ENCODE results near the gene FAM78B. TPM values are rescaled to one million over a fixed set of nuclear protein-coding genes. Genes with fewer than 3 reads are reported as not detected.

Gene FAM78B
- total RNA-seq, 5 donors from 2014 or later (not counting 1 experiment from before 2014, with no cell fraction given), result 0.09 to 0.56 (median 0.36) TPM; not detected in 1

- H3K9me3 ChIP-seq, result no peaks in the 10 kb centered on the region
- ATAC-seq (replicated peaks in 1 of 4), result no peak
Measured at GRCh38 chr1:166190400-166190799, 23.6 kb upstream of the FAM78B start.

GRCh38 chr1:166189126-166189525 is 22.3 kb upstream of the FAM78B start:
- CTCF ChIA-PET, result no interaction called here
- Histone ChIP-seq H3K27ac (ENCODE audit: low read length) (no peak overlapping the region), H3K4me1 (ENCODE audit: control insufficient read depth in 1 of 2, extremely low read depth in 1 of 2, insufficient read depth in 2 of 2, low read length in 2 of 2) (no peaks in the 10 kb centered on the region), H3K27me3 (replicated peaks in 1 of 2; ENCODE audit: control insufficient read depth in 2 of 2, extremely low read depth in 1 of 2, insufficient read depth in 2 of 2, low read length in 1 of 2) (no peaks in the 10 kb centered on the region), H3K9me3 (no peaks in the 10 kb centered on the region), H3K36me3 (ENCODE audit: control insufficient read depth in 2 of 2, extremely low read depth in 1 of 2, insufficient read depth in 1 of 2, low read length in 1 of 2) (no peaks in the 10 kb centered on the region), H3K4me3 (ENCODE audit: control insufficient read depth in 1 of 2, extremely low read depth in 1 of 2, low read length in 1 of 2) (no peak overlapping the region)
- H3K9me3 Mint-ChIP-seq, result peaks cover 0 to 3% (median 0%) of the 10 kb centered on the region in 3 donors
- no peak for DNase-seq
- H3K36me3 Mint-ChIP-seq, result no peaks in the 10 kb centered on the region
- H3K4me1 Mint-ChIP-seq, result no peaks in the 10 kb centered on the region
- WGBS (ENCODE audit: insufficient coverage), result 45% methylated on average over 2 of the region's 2 CpGs
- ATAC-seq (replicated peaks in 1 of 4), result no peak
- H3K27me3 Mint-ChIP-seq, result peaks cover 5 to 19% of the 10 kb centered on the region in 2 donors
- H3K4me3 Mint-ChIP-seq, result no peak overlapping the region
- H3K27ac Mint-ChIP-seq, result no peak overlapping the region
- POLR2A ChIA-PET, result no interaction called here

More at GRCh38 chr1:166190400-166190799, 23.6 kb upstream of the FAM78B start:
- Histone ChIP-seq H3K4me1 (ENCODE audit: control insufficient read depth in 1 of 2, extremely low read depth in 1 of 2, insufficient read depth in 2 of 2, low read length in 2 of 2) (no peaks in the 10 kb centered on the region), H3K36me3 (ENCODE audit: control insufficient read depth in 2 of 2, extremely low read depth in 1 of 2, insufficient read depth in 1 of 2, low read length in 1 of 2) (no peaks in the 10 kb centered on the region), H3K4me3 (ENCODE audit: control insufficient read depth in 1 of 2, extremely low read depth in 1 of 2, low read length in 1 of 2) (no peak overlapping the region), H3K27me3 (replicated peaks in 1 of 2; ENCODE audit: control insufficient read depth in 2 of 2, extremely low read depth in 1 of 2, insufficient read depth in 2 of 2, low read length in 1 of 2) (no peaks in the 10 kb centered on the region), H3K27ac (ENCODE audit: low read length) (no peak overlapping the region)
- POLR2A ChIA-PET, result no interaction called here
- no peak overlapping the region for H3K27ac Mint-ChIP-seq
- peaks cover 0 to 3% (median 0%) of the 10 kb centered on the region in 3 donors for H3K9me3 Mint-ChIP-seq
- H3K4me3 Mint-ChIP-seq, result no peak overlapping the region
- 83% methylated on average over 1 of the region's 4 CpGs for WGBS (ENCODE audit: insufficient coverage)
- no peak for DNase-seq
- H3K4me1 Mint-ChIP-seq, result no peaks in the 10 kb centered on the region
- H3K27me3 Mint-ChIP-seq, result peaks cover 2 to 14% of the 10 kb centered on the region in 2 donors
- no peaks in the 10 kb centered on the region for H3K36me3 Mint-ChIP-seq
- CTCF ChIA-PET, result no interaction called here

- POLR2A ChIA-PET, result no interaction called here
- no peaks in the 10 kb centered on the region for H3K36me3 ChIP-seq (ENCODE audit: control insufficient read depth in 2 of 2, extremely low read depth in 1 of 2, insufficient read depth in 1 of 2, low read length in 1 of 2)
- no peaks in the 10 kb centered on the region for H3K9me3 ChIP-seq
- no peak overlapping the region for H3K4me3 Mint-ChIP-seq
- no peaks in the 10 kb centered on the region for H3K4me1 Mint-ChIP-seq
- no peak for DNase-seq
- no peaks in the 10 kb centered on the region for H3K9me3 Mint-ChIP-seq
- no peak overlapping the region for H3K27ac ChIP-seq (ENCODE audit: low read length)
- no peaks in the 10 kb centered on the region for H3K36me3 Mint-ChIP-seq
- no peak overlapping the region for H3K27ac Mint-ChIP-seq
- H3K4me1 ChIP-seq (ENCODE audit: control insufficient read depth in 1 of 2, extremely low read depth in 1 of 2, insufficient read depth in 2 of 2, low read length in 2 of 2), result no peaks in the 10 kb centered on the region
- H3K27me3 ChIP-seq (replicated peaks in 1 of 2; ENCODE audit: control insufficient read depth in 2 of 2, extremely low read depth in 1 of 2, insufficient read depth in 2 of 2, low read length in 1 of 2), result no peaks in the 10 kb centered on the region
- WGBS (ENCODE audit: insufficient coverage), result 73% methylated on average over 3 of the region's 4 CpGs
- H3K27me3 Mint-ChIP-seq, result peaks cover 10 to 21% of the 10 kb centered on the region in 2 donors
- no peak overlapping the region for H3K4me3 ChIP-seq (ENCODE audit: control insufficient read depth in 1 of 2, extremely low read depth in 1 of 2, low read length in 1 of 2)
- CTCF ChIA-PET, result no interaction called here
- ATAC-seq (replicated peaks in 1 of 4), result no peak
Measured at GRCh38 chr1:166185526-166185925, 18.7 kb upstream of the FAM78B start.

- ChIA-PET POLR2A (no interaction called here), CTCF (no interaction called here)
- no peaks in the 10 kb centered on the region for H3K9me3 ChIP-seq
- Mint-ChIP-seq H3K36me3 (no peaks in the 10 kb centered on the region), H3K27me3 (peaks cover 10 to 18% of the 10 kb centered on the region in 2 donors), H3K4me1 (no peaks in the 10 kb centered on the region), H3K4me3 (no peak overlapping the region), H3K27ac (no peak overlapping the region), H3K9me3 (no peaks in the 10 kb centered on the region)
- no peaks in the 10 kb centered on the region for H3K36me3 ChIP-seq (ENCODE audit: control insufficient read depth in 2 of 2, extremely low read depth in 1 of 2, insufficient read depth in 1 of 2, low read length in 1 of 2)
- no peak overlapping the region for H3K4me3 ChIP-seq (ENCODE audit: control insufficient read depth in 1 of 2, extremely low read depth in 1 of 2, low read length in 1 of 2)
- no peak for DNase-seq
- no peaks in the 10 kb centered on the region for H3K4me1 ChIP-seq (ENCODE audit: control insufficient read depth in 1 of 2, extremely low read depth in 1 of 2, insufficient read depth in 2 of 2, low read length in 2 of 2)
- WGBS (ENCODE audit: insufficient coverage), result 56% methylated on average over 3 of the region's 6 CpGs
- no peaks in the 10 kb centered on the region for H3K27me3 ChIP-seq (replicated peaks in 1 of 2; ENCODE audit: control insufficient read depth in 2 of 2, extremely low read depth in 1 of 2, insufficient read depth in 2 of 2, low read length in 1 of 2)
- no peak for ATAC-seq (replicated peaks in 1 of 4)
- no peak overlapping the region for H3K27ac ChIP-seq (ENCODE audit: low read length)
Measured at GRCh38 chr1:166184897-166185296, 18.1 kb upstream of the FAM78B start.

GRCh38 chr1:166184012-166184411 is 17.2 kb upstream of the FAM78B start:
- peaks cover 10 to 20% of the 10 kb centered on the region in 2 donors for H3K27me3 Mint-ChIP-seq
- no peak overlapping the region for H3K27ac Mint-ChIP-seq
- no peaks in the 10 kb centered on the region for H3K4me1 ChIP-seq (ENCODE audit: control insufficient read depth in 1 of 2, extremely low read depth in 1 of 2, insufficient read depth in 2 of 2, low read length in 2 of 2)
- no peak overlapping the region for H3K27ac ChIP-seq (ENCODE audit: low read length)
- no peaks in the 10 kb centered on the region for H3K36me3 ChIP-seq (ENCODE audit: control insufficient read depth in 2 of 2, extremely low read depth in 1 of 2, insufficient read depth in 1 of 2, low read length in 1 of 2)
- H3K27me3 ChIP-seq (replicated peaks in 1 of 2; ENCODE audit: control insufficient read depth in 2 of 2, extremely low read depth in 1 of 2, insufficient read depth in 2 of 2, low read length in 1 of 2), result no peaks in the 10 kb centered on the region
- H3K9me3 ChIP-seq, result no peaks in the 10 kb centered on the region
- H3K36me3 Mint-ChIP-seq, result no peaks in the 10 kb centered on the region
- DNase-seq (no peak), ATAC-seq (replicated peaks in 1 of 4) (no peak)
- POLR2A ChIA-PET, result no interaction called here
- no peaks in the 10 kb centered on the region for H3K4me1 Mint-ChIP-seq
- CTCF ChIA-PET, result interaction anchor here in 1 of 2 donors (0.6 kb wide), 1 partner anchor 58 kb away, joined by 3 read pairs; no protein-coding TSS in a partner anchor
- H3K9me3 Mint-ChIP-seq, result no peaks in the 10 kb centered on the region
- no peak overlapping the region for H3K4me3 ChIP-seq (ENCODE audit: control insufficient read depth in 1 of 2, extremely low read depth in 1 of 2, low read length in 1 of 2)
- no CpG with 5 or more reads among the region's 1 CpG for WGBS (ENCODE audit: insufficient coverage)
- no peak overlapping the region for H3K4me3 Mint-ChIP-seq

- WGBS (ENCODE audit: insufficient coverage), result 70% methylated on average over 1 of the region's 2 CpGs
- POLR2A ChIA-PET, result no interaction called here
Measured at GRCh38 chr1:166182281-166182680, 15.5 kb upstream of the FAM78B start.

GRCh38 chr1:166176416-166176815 is 9.6 kb upstream of the FAM78B start:
- no peaks in the 10 kb centered on the region for H3K9me3 ChIP-seq
- H3K9me3 Mint-ChIP-seq, result no peaks in the 10 kb centered on the region
- no peaks in the 10 kb centered on the region for H3K4me1 ChIP-seq (ENCODE audit: control insufficient read depth in 1 of 2, extremely low read depth in 1 of 2, insufficient read depth in 2 of 2, low read length in 2 of 2)
- no peaks in the 10 kb centered on the region for H3K4me1 Mint-ChIP-seq
- H3K4me3 Mint-ChIP-seq, result no peak overlapping the region
- no peak overlapping the region for H3K27ac ChIP-seq (ENCODE audit: low read length)
- no peak overlapping the region for H3K4me3 ChIP-seq (ENCODE audit: control insufficient read depth in 1 of 2, extremely low read depth in 1 of 2, low read length in 1 of 2)
- peaks cover 20 to 21% of the 10 kb centered on the region in 2 donors for H3K27me3 Mint-ChIP-seq
- H3K36me3 Mint-ChIP-seq, result no peaks in the 10 kb centered on the region
- no peak overlapping the region for H3K27ac Mint-ChIP-seq
- ChIA-PET POLR2A (no interaction called here), CTCF (no interaction called here)
- no CpG with 5 or more reads among the region's 2 CpGs for WGBS (ENCODE audit: insufficient coverage)
- peaks cover 2 to 3% of the 10 kb centered on the region in 2 experiments for H3K27me3 ChIP-seq (replicated peaks in 1 of 2; ENCODE audit: control insufficient read depth in 2 of 2, extremely low read depth in 1 of 2, insufficient read depth in 2 of 2, low read length in 1 of 2)
- DNase-seq (no peak), ATAC-seq (replicated peaks in 1 of 4) (no peak)
- no peaks in the 10 kb centered on the region for H3K36me3 ChIP-seq (ENCODE audit: control insufficient read depth in 2 of 2, extremely low read depth in 1 of 2, insufficient read depth in 1 of 2, low read length in 1 of 2)

More at GRCh38 chr1:166182281-166182680, 15.5 kb upstream of the FAM78B start:
- no peak for DNase-seq
- H3K36me3 ChIP-seq (ENCODE audit: control insufficient read depth in 2 of 2, extremely low read depth in 1 of 2, insufficient read depth in 1 of 2, low read length in 1 of 2), result no peaks in the 10 kb centered on the region
- Mint-ChIP-seq H3K36me3 (no peaks in the 10 kb centered on the region), H3K27me3 (peaks cover 21 to 29% of the 10 kb centered on the region in 2 donors), H3K27ac (no peak overlapping the region), H3K4me1 (no peaks in the 10 kb centered on the region), H3K4me3 (no peak overlapping the region), H3K9me3 (no peaks in the 10 kb centered on the region)
- ATAC-seq (replicated peaks in 1 of 4), result no peak
- no peaks in the 10 kb centered on the region for H3K9me3 ChIP-seq
- no peak overlapping the region for H3K4me3 ChIP-seq (ENCODE audit: control insufficient read depth in 1 of 2, extremely low read depth in 1 of 2, low read length in 1 of 2)
- H3K4me1 ChIP-seq (ENCODE audit: control insufficient read depth in 1 of 2, extremely low read depth in 1 of 2, insufficient read depth in 2 of 2, low read length in 2 of 2), result no peaks in the 10 kb centered on the region
- H3K27me3 ChIP-seq (replicated peaks in 1 of 2; ENCODE audit: control insufficient read depth in 2 of 2, extremely low read depth in 1 of 2, insufficient read depth in 2 of 2, low read length in 1 of 2), result no peaks in the 10 kb centered on the region
- CTCF ChIA-PET, result no interaction called here
- H3K27ac ChIP-seq (ENCODE audit: low read length), result no peak overlapping the region
